Fibroblast of the conjunctiva (primary cell): ENCODE results near the gene EGF.

Experiments
- DNase-seq: peaks from one replicate; pipeline ENCODE4 v3.0.0-alpha.2; 2010; ENCODE audit warnings: low read depth

Gene EGF

DNA sequence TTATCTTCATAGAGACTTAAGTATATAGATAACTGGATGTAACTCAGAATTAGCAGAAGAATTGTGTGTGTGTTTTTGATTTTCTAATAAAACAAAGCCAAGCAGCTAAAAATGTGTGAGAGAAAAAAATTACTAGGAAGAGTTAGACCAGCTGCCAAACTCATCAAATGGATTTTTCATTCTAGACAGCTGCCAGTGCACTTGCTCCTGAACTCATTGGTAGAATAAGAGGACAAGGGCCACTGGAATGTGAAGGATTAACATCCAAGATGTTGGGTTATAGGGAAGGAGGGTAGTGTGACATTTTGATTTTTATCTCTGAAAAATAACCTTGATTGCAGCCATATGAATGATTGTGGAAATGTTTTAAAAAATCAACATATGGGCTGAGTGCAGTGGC is 49.7 kb downstream of the EGF start:
- DNase-seq, result no peak

DNA sequence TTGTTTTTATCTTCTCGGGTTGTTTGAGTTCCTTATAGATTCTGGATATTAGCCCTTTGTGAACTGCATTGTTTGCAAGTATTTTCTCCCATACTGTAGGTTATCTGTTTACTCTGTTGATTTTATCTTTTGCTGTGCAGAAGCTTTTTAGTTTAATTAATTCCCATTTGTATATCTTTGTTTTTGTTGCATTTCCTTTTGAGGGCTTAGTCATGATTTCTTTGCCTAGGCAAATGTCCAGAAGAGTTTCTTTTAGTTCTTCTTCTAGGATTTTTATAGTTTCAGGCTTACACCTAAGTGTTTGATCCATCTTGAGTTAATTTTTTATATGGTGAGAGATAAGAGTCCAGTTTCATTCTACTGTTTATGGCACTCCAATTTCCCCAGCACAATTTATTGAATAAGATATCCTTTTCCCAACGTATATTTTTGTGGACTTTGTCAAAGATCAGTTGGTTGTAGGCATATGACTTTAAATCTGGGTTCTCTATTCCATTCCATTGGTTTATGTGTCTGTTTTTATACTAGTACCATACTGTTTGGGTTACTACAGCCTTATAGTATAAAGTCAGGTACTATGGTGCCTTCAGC is 54.3 kb downstream of the EGF start:
- no peak for DNase-seq

DNA sequence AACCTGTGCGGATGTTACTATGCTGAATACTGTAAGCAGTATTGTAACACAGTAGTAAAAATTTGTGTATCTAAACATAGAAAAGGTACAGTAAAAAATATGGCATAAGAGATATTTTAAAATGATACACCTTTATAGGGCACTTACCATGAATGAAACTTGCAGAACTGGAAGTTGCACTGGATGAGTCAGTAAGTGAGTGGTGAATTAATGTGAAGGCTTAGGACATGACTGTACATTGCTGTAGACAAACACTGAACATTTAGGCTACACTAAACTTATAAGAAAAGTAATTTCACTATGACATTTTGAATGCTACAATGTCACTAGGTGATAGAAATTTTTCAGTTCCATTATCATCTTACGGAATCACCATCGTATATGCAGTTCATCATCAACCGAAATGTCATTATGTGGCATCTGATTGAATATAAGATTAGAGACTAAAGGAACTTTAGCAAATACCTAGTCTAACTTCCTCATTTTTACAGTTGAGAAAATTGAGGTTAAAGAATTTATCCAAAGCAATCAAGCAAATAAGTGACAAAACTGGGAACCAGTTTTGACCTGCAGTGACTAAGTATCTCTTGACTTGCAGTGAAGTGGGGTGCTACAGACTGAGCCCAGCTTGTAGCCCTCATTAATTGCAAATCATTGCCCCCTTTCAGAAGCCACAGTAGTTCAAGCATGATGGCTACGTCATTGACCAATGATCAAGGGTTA is 55.3 kb downstream of the EGF start:
- no peak for DNase-seq

DNA sequence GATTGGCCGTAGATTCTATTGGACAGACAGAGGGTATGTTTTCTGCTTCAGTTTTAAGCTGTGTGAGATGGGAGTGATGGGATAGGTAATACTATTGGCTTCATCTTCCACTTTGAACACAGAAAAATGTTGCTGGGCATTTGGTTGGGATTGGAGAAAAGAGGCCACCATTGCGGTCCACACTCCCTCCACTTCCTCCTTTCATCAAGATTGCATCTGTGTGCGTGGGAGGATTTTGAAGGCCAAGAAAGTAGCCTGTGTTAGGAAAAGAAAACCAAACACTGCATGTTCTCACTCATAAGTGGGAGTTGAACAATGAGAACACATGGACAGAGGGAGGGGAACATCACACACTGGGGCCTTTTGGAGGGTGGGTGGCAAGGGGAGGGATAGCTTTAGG is 56.4 kb downstream of the EGF start:
- no peak for DNase-seq

DNA sequence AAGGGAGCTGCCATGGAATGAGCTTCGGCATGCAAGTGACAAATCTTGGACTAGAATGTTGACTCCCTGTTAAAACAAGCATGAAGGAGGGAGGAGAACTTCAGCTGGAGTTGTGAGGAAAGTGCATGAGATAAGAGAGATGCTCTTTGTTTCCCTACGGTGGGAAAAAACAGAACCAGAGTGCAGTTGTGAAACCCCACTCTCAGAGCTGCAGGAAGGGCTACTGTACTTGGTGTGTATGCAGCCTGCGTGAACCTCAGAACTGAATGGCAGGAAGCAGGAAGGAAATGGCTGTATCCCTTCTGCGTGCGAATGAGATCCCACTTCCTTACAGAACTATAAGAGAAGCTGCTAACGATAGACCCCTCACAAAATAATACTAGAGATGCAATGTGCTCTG is 57.2 kb downstream of the EGF start:
- DNase-seq, result no peak

DNA sequence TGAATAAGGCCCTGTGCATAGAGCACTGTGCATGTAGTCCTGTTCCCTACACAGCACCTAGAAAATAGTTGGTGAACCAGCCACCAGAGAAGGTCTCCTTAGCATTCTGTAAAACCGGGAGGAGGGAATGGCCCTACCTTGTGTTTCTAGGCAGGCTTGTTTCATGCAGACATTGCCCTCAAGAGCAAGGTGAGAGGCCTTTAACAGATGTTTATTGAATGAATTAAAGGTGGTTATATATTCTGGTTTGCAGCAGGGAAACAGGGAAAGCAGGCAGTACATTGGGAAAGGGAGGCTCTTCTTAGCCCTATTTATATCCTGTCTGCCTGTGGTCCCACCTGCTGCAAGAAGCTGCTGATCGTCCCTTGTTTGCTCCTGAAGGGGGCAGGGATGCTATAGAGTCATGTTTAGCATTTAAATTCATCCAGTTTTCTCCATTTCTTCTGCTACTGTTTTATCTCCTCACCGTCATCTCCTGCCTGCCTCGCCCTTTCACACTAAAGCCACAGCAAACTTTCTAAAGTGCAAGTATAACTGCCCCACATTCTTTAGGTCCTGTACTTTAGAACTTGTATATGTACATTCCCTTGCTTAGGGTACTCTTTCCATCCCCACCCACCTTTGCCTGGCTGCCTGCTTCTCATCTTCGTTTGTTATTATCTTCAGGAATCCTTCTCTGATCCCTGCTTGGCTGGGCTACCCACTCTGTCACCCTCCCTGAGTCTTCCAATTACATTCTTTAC is 60.3 kb downstream of the EGF start:
- no peak for DNase-seq

DNA sequence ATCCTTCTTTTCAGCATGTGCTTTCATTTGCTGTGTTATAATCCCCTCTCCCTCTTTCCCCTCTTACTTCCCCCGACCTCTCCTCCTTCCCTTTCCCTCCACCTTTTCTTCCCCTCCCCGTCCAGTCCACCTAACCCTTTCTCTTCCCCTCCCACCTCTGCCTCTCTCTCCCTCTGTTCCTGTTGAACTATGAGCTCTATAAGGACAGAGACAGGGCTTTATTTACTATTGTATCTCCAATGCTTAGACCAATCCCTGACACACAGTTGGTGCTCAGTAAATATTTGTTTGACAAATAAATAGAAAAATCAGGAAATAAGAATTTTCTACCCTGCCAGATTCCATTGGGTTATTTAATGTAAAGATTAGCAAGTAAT is 60.8 kb downstream of the EGF start:
- DNase-seq, result no peak

DNA sequence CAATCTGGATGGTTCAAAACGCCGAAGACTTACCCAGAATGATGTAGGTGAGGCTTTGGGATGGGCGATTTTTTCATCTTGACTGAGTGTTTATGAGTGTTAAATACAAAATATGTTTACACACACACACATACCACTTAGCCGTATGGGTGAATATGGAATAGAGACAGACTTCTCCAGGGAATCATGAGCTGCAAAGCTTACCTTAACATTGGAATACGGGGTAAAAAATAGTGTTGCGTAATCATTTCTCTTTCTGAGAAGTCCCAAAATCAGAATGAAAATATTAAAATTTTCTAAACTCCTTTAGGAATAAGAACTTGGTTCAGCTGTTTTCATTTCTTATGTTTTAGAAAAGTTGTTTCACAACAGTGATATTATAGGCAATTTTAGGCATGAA is 63.5 kb downstream of the EGF start:
- DNase-seq, result no peak

DNA sequence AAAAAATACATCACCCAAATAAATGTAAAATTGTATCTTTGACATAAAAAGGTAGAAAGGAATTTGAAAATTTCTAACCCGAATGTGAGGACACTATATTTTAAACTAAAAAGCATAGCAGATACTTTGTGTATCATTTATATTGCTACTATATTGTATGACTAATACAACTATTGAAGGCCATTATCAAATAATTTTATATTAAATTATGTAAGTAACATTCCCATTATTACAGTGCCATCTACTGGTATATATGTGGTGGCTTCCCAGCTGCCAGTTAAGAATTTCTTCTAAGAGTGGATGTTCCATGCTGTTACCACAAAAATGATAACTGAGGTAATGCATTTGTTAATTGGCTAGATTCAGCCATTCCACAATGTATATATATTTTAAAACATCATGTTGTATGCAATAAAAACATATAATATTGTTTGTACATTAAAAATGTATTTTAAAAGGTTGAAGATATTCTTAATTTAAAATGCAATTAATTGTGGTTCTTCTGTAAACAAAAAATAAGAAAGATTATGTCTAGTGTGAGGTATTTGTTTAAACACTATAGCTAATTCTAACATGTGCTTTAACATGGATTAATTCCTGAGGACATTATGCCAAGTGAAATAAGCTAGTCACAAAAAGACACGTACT is 65.3 kb downstream of the EGF start:
- peak; percentile 14 for DNase-seq

DNA sequence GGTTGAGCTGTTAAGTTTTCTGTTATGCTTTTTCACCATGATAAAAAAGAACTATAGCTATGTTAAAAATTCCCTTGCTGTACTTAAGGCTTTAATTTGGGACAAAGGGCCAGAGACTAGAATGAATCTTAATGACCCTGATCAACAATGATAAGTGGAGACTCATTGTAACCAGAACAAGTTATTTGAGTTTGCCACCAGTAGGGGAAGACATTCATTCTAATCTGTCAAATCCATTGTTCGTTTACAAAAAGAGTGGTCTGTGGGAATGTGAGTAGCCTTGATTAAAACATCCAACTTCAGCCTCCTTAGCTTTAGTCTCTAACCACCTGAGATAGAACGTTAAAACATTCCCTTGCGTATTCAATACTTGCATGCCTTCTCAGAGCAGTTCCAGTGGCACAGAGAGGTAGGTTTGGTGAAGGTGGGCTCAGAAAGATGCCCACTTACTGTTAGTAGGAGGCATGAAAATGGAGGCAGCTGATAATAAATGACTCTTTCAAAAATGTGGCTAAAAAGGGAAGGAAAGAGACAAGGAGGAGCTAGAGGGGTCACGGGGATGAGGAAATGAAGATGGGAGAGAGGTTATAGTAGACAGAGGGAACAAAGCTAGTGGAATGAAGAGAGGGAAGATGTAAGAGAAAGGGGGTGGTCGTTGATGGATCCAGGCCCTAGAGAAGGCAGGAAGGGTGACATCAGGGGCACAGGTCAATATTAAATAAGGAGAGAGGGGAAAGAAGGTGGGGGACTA is 66.2 kb downstream of the EGF start:
- DNase-seq, result no peak

DNA sequence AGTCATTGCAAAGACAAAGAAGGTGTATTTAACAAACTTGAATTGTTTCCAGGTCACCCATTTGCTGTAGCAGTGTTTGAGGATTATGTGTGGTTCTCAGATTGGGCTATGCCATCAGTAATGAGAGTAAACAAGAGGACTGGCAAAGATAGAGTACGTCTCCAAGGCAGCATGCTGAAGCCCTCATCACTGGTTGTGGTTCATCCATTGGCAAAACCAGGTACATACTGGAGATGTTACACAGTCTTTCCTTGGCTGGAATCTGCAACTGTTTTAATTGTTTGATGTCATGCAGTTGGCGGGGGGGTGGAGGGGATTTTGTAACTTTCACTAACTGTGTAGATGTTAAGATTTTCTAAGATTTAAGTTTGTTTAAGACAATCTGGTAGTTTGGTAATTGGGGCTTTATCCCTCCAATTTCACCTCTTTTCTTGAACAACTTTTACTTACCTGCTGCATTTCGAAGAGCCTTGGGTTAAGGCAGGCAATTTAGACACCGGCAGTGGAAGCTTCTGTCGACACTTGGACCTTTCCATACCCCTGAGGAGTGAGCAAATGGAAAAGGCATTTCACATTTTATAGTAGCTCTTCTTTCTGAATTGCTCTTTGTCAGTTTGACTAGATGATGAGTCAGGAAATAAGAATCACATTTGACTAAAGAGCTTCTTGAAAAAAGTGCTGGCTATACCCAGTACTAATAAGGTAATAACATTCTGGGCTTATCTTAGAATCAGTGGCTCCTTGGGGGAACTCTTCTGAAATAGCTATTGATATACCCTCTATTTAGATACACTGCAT is 67.4 kb downstream of the EGF start:
- peak; percentile 5 for DNase-seq

DNA sequence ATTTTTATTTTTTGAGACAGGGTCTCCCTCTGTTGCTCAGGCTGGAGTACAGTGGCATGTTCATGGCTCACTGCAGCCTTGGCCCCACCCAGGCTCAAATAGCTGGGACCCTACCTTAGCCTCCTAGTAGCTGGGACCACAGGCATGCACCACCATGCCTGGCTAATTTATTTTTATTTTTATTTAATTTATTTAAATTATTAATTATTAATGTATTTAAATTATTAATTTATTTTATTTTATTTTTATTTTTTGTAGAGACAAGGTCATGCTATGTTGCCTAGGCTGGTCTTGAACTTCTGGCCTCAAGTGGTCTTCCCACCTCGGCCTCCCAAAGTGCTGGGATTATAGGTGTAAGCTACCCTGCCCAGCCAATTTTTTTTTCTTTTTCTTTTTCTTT is 69.3 kb downstream of the EGF start:
- no peak for DNase-seq

DNA sequence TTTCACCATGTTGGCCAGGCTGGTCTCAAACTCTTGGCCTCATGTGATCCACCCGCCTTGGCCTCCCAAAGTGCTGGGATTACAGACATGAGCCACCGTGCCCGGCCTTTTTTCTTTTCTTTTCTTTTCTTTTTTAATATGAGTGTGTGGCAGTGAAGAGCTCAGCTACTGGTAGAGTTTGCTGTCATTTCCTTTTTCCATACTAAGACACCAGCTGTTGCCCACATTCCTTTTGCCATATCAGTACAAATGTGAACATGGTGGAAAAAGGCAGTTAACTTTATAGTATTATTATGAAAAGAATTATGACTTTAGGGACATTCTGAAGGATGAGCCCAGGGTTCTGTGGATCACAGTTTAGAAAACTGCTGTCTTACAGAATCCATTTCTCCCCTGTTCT is 69.8 kb downstream of the EGF start:
- no peak for DNase-seq

DNA sequence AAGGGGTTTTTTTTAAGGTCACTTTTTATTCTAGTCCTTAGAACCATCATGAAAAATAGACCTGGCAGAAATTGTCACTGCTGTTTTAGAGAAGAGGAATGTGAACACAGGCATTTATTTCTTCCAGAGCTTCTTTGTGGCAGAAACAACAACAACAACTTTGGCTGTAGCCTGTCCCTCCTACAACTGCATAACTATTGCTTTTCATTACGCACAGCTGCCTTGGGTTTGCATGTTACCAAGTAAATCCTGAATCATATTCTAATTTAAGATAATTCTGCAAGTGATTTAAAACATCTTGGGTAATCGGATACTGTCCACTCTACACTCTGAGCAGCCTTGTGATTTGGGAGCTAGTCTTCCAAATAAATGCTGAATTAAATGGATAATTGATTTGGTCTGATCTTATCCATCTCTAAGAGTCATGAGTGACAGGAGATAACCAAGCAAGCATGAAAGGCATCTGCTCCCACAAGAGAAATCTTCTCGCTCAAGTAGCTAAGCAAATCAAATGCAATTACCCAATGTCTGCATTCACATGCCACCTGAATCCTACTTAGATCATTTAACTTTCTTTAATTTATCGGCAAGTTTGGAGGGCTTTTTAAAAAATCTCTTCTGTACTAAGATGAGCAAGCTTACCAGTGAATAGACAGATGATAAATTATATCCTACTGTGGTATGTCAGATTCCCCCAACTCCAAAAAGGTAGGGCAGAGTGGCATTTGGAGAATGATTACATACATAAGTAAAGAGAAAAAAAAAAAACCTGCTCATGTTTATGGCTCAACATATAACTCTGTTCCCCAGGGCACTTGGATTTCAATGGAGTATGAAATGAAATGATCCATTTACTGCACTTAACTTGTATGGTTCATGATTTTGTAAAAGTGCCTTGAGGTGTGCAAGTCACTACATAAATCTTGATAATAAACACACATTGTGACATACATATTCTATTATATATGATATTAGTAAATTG is 73.6 kb downstream of the EGF start:
- no peak for DNase-seq

DNA sequence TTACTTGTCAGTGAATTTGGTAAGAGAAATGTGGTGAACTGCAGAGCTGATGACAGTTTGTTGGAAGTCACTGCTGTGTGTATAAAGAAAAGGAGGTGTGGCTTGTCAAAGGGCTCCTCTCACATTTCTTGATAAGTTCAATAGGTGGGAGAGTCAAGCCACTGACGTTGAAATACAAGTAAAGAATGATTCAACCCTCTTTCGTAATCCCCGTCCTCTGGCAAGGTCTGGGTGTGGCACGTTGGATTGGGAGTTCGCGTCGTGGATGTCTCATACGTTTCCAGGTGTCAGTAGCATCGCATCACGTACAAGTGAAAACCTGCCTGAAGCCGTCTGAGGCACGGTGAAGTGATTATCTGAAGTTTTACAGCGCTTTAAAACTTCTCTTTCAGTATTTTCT is 76.4 kb downstream of the EGF start:
- DNase-seq, result no peak

DNA sequence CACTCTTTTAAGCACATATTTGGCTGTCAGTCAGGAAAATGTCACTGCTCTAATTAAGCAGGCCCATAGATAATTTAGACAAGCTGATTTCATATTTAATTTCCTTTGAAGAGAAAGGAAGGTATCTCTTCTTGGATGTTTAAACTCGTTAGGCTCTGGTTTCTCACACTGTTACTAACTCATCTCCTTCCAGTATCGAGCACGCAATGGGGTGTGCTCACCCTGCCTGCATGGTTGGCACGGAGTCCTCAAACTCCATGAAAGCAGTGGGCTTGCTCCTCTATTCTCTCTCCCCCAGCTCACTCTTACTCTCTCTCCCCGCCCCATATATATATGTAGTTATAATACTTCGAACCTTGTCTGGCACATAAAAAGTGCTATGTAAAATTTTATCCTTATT is 76.9 kb downstream of the EGF start:
- no peak for DNase-seq

DNA sequence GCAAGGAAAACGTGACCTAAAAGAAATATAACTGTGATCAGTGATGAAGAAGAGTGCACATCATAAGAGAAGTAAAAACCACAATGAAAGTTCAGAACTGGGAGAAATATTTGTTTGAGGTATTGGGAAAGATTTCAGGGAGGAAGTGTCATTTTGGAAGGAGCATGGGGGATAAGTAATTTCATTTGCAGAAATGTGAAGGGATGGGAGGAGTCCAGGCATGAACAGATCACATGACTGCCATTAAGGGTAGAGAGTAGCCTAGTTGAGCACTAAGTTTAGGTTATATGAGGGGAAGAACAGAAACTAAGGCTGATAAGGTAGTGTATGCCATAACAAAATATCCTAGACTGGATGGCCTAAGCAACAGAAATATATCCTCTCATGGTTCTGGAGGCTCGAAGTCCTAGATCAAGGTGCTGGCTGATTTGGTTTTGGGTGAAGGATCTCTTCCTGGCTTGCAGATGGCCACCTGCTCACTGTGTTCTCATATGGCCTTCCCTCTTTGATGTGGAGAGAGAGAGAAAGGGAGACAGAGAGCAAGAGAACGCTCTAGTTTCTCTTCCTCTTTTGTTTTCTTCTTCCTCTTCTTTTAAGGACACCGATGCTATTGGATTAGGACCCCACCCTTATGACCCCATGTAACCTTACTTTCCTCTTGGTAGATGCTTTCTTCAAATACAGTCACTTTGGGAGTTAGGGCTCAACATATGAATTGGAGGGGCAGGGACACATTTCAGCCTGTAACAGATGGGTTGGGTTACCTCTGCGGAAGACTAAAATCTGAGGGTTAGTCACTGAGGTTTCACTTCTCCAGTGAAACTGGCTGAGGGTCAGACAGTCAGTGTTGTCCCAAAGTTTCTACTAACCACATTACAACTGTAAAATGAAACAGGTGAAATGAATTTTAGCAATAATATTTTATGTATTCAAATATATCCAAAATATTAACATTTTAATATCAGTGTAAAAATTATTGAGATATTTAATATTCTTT is 77.9 kb downstream of the EGF start:
- no peak for DNase-seq

DNA sequence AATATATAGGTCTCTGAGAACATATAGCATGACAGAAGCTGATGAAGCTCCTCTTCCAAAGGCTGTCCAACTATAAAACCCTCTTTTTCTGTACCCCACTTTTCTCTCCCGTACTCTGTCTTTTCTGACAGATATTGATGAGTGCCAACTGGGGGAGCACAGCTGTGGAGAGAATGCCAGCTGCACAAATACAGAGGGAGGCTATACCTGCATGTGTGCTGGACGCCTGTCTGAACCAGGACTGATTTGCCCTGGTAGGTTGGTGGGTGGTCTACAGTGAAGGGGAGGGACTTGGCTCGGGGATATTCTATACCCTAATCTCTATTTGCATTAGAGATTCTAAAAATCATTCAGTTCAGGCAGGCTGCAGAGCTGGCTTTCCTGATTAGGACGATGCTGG is 80.4 kb downstream of the EGF start:
- no peak for DNase-seq

DNA sequence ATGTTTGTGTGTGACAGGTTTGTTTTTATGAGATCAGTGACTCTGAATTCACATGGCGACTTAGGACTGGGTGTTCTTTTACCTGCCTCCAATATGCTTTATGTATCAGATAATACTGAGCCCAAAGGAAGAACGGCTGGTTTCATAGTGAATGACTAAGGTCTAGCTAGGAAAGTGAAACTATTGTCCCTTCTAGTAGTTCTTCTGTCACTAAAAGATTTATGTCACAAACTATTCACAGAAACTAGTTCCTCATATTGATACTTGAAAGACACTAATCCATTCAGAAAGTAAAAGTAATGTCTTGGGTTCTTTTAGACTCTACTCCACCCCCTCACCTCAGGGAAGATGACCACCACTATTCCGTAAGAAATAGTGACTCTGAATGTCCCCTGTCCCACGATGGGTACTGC is 81.7 kb downstream of the EGF start:
- DNase-seq, result no peak
